GM23338 (cell line): ENCODE measurements around the gene NIPAL3. TPM values are rescaled to one million over a fixed set of nuclear protein-coding genes. Genes with fewer than 3 reads are reported as not detected.

Experiments used
- ATAC-seq: fragments of 200-7000 bp; cut with Tn5 transposase; 3 replicates; pipeline ENCODE4 v1.9.1; 2020
- DNase-seq: peaks from one replicate; pipeline ENCODE4 v3.0.0-alpha.2; 2015; ENCODE audit warnings: low spot score
- H2AFZ ChIP-seq: fragments of 200-600 bp; sonication (generic); 2 replicates; pipeline ENCODE4 v1.8.0; 2016; ENCODE audit warnings: antibody characterized with exemption, mild to moderate bottlenecking, moderate library complexity
- H3F3A ChIP-seq: fragments of 200-600 bp; sonication (generic); replicated peaks from 2 replicates; pipeline ENCODE4 v1.8.0; 2017; ENCODE audit warnings: antibody characterized with exemption, mixed run types, low read depth
- H3K27ac ChIP-seq: fragments of 200-600 bp; sonication (generic); 2 replicates; pipeline ENCODE4 v1.6.1; 2016; ENCODE audit warnings: low read depth
- H3K27me3 ChIP-seq: fragments of 200-600 bp; sonication (generic); 2 replicates; pipeline ENCODE4 v1.8.0; 2016; ENCODE audit warnings: mild to moderate bottlenecking, mixed run types, moderate library complexity; ENCODE audit not compliant: insufficient read depth
- H3K36me3 ChIP-seq: fragments of 200-600 bp; sonication (generic); 2 replicates; pipeline ENCODE4 v1.8.0; 2016; ENCODE audit warnings: mild to moderate bottlenecking; ENCODE audit not compliant: insufficient read depth
- H3K4me1 ChIP-seq: fragments of 200-600 bp; sonication (generic); 2 replicates; pipeline ENCODE4 v1.8.0; 2016; ENCODE audit warnings: mild to moderate bottlenecking, moderate library complexity; ENCODE audit not compliant: insufficient read depth
- H3K4me2 ChIP-seq: fragments of 200-600 bp; sonication (generic); 2 replicates; pipeline ENCODE4 v1.7.1; 2017; ENCODE audit warnings: mixed run types
- H3K4me3 ChIP-seq: fragments of 200-600 bp; sonication (generic); 2 replicates; pipeline ENCODE4 v1.6.1; 2016; ENCODE audit warnings: mixed run types
- H3K79me2 ChIP-seq: fragments of 200-600 bp; sonication (generic); replicated peaks from 2 replicates; pipeline ENCODE4 v1.8.0; 2017; ENCODE audit warnings: mild to moderate bottlenecking; ENCODE audit not compliant: insufficient read depth
- H3K9me2 ChIP-seq: fragments of 200-600 bp; sonication (generic); 2 replicates; pipeline ENCODE4 v1.8.0; 2017; ENCODE audit not compliant: insufficient read depth
- H4K20me1 ChIP-seq: fragments of 200-600 bp; sonication (generic); replicated peaks from 2 replicates; pipeline ENCODE4 v1.8.0; 2017; ENCODE audit warnings: mild to moderate bottlenecking; ENCODE audit not compliant: insufficient read depth
- H3K27ac Mint-ChIP-seq: 2 replicates; pipeline ENCODE4 v1.8.0; 2020; ENCODE audit warnings: inconsistent platforms, mild to moderate bottlenecking, moderate library complexity, mixed read lengths
- H3K27me3 Mint-ChIP-seq: 3 replicates; pipeline ENCODE4 v1.8.0; 2022; ENCODE audit warnings: low read depth, mild to moderate bottlenecking, moderate library complexity, mixed read lengths, inconsistent platforms; ENCODE audit not compliant: insufficient read depth, poor library complexity
- H3K36me3 Mint-ChIP-seq: 3 replicates; pipeline ENCODE4 v1.8.0; 2021; ENCODE audit warnings: low read depth, mild to moderate bottlenecking, inconsistent platforms, moderate library complexity, mixed read lengths
- H3K4me1 Mint-ChIP-seq: 3 replicates; pipeline ENCODE4 v1.8.0; 2020; ENCODE audit warnings: mild to moderate bottlenecking, inconsistent platforms, mixed read lengths
- H3K4me3 Mint-ChIP-seq: 3 replicates; pipeline ENCODE4 v1.8.0; 2021; ENCODE audit warnings: moderate library complexity, mild to moderate bottlenecking, inconsistent platforms, mixed read lengths
- H3K9me3 Mint-ChIP-seq: 3 replicates; pipeline ENCODE4 v1.8.0; 2020; ENCODE audit warnings: moderate library complexity, mild to moderate bottlenecking, inconsistent platforms, mixed read lengths
- CREB1 ChIP-seq: fragments of 250-450 bp; sonication (Bioruptor Pico); IDR thresholded peaks from 2 replicates; pipeline ENCODE4 v1.5.0; 2020; ENCODE audit warnings: low read depth, mild to moderate bottlenecking, moderate library complexity
- EZH2 ChIP-seq: fragments of 200-600 bp; sonication (generic); IDR thresholded peaks from one replicate; pipeline ENCODE4 v1.8.0; 2017; ENCODE audit warnings: antibody characterized with exemption, mild to moderate bottlenecking, low read depth; ENCODE audit not compliant: unreplicated experiment
- EZH2phosphoT487 ChIP-seq: fragments of 200-600 bp; sonication (generic); IDR thresholded peaks from one replicate; pipeline ENCODE4 v1.8.1; 2018; ENCODE audit warnings: antibody characterized with exemption; ENCODE audit not compliant: unreplicated experiment
- NANOG ChIP-seq: IDR thresholded peaks from 2 replicates; pipeline ENCODE4 v1.6.1; 2016; ENCODE audit warnings: antibody characterized with exemption, borderline replicate concordance
- POLR2AphosphoS5 ChIP-seq: IDR thresholded peaks from 2 replicates; pipeline ENCODE4 v1.6.1; 2016; ENCODE audit warnings: antibody characterized with exemption, low read depth
- STAT1 ChIP-seq: IDR thresholded peaks from one replicate; pipeline ENCODE4 v1.6.1; 2016; ENCODE audit warnings: antibody characterized with exemption; ENCODE audit not compliant: unreplicated experiment
- ZNF114 ChIP-seq: fragments of 250-450 bp; sonication (Bioruptor Pico); IDR thresholded peaks from 2 replicates; pipeline ENCODE4 v1.5.0; 2020; ENCODE audit warnings: mild to moderate bottlenecking, moderate library complexity
- ZNF331 ChIP-seq: fragments of 250-450 bp; sonication (Bioruptor Pico); IDR thresholded peaks from 2 replicates; pipeline ENCODE4 v1.5.0; 2020; ENCODE audit warnings: low read depth, mild to moderate bottlenecking, moderate library complexity
- polyA plus RNA-seq: library from polyadenylated mRNA; unstranded; fragments of >200 nt; fragmentation: Nextera tagmentation; extraction: Ambion mirVana; gene quantifications from 2 replicates; pipeline ENCODE4 v1.2.1, GENCODE V29; 2016
- total RNA-seq: library from RNA; depleted of rRNA; stranded (reverse); fragments of >200 nt; shearing (Covaris generic); gene quantifications from 2 replicates; pipeline ENCODE4 v1.2.3, GENCODE V29; 2014
- TF ChIP-seq, protein P1 (sequence below): IDR thresholded peaks from 2 replicates; pipeline ENCODE4 v1.6.1; 2016; ENCODE audit warnings: antibody characterized with exemption
- TF ChIP-seq, protein P2 (sequence below): IDR thresholded peaks from one replicate; pipeline ENCODE4 v1.6.1; 2018; ENCODE audit warnings: antibody characterized with exemption; ENCODE audit not compliant: unreplicated experiment
- TF ChIP-seq, protein P3 (sequence below), 2 experiments: fragments of 200-600 bp in 1 of 2; sonication (generic) in 1 of 2; conservative IDR thresholded peaks; 2 replicates each; pipeline versions ENCODE4 v1.5.1 to v1.6.1; 2016 to 2017; ENCODE audit warnings: antibody characterized with exemption in 2 of 2, low read depth in 2 of 2, mild to moderate bottlenecking in 2 of 2, moderate library complexity in 1 of 2

NIPAL3 gene
- total and polyA plus RNA-seq, 2 experiments from 2014 or later = 5.5 to 9.6 TPM

DNA sequence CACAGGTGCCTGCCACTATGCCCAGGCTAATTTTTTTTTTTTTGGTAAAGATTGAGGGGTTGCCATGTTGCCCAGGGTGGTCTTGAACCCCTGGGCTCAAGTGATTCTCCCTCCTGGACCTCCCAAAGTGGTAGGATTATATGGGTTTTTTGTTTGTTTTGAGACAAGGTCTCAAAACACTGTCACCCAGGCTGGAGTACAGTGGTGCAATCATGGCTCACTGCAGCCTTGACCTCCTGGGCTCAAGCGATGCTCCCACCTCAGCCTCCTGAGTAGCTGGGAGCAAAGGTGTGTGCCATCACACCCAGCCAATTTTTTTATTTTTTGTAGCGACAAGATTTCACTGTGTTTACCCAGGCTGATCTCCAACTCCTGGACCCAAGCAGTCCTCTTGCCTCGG lies 78.2 kb downstream of the NIPAL3 start:
- TF ChIP-seq NANOG (no peak), EZH2 (no peak), ZNF331 (CRISPR knock-in tag) (no peak)
- TF ChIP-seq, protein P1, sequence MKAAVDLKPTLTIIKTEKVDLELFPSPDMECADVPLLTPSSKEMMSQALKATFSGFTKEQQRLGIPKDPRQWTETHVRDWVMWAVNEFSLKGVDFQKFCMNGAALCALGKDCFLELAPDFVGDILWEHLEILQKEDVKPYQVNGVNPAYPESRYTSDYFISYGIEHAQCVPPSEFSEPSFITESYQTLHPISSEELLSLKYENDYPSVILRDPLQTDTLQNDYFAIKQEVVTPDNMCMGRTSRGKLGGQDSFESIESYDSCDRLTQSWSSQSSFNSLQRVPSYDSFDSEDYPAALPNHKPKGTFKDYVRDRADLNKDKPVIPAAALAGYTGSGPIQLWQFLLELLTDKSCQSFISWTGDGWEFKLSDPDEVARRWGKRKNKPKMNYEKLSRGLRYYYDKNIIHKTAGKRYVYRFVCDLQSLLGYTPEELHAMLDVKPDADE = no peak

DNA sequence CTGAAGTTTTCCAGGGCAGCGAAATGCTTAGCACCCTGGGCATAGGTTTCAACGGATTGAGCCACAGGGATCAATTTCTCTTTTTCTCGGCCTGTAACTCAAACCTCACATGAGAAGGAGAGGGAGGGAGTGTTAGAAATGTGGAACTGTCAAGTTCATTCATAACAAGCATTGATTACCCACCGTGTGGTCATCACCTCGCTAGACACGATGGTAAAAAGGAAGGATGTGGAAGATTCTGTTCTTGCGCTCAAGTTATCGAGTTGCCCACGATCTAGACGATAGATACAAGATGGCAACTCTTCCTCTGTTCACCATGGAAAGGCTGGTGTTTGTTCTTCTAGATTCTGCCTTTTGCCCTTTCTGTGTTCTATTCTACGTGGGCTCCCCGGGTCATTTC lies 83.0 kb downstream of the NIPAL3 start:
- Histone ChIP-seq H3F3A (0 out of 2 replicates have a peak, but pooled peaks cover 2% of the 10 kb centered on the region), H3K36me3 (no peaks in the 10 kb centered on the region), H3K79me2 (no peaks in the 10 kb centered on the region), H3K4me1 (peaks cover 15% of the 10 kb centered on the region), H3K27me3 (peaks cover 3% of the 10 kb centered on the region), H4K20me1 (no peaks in the 10 kb centered on the region), H3K4me2 (no peak overlapping the region), H3K27ac (no peak overlapping the region), H2AFZ (no peak overlapping the region), H3K4me3 (no peak overlapping the region), H3K9me2 (no peaks in the 10 kb centered on the region)
- Mint-ChIP-seq H3K27ac (no peak overlapping the region), H3K36me3 (peaks cover 2% of the 10 kb centered on the region; the same call in 1 of the 3 replicates), H3K4me3 (no peak overlapping the region), H3K27me3 (peaks cover 6% of the 10 kb centered on the region), H3K4me1 (peaks cover 14% of the 10 kb centered on the region), H3K9me3 (peaks cover 3% of the 10 kb centered on the region; the same call in 1 of the 3 replicates)
- DNase-seq = no peak
- ATAC-seq = no peak
- TF ChIP-seq EZH2 (no peak), NANOG (no peak), ZNF331 (CRISPR knock-in tag) (no peak), CREB1 (CRISPR knock-in tag) (no peak), POLR2AphosphoS5 (no peak), ZNF114 (CRISPR knock-in tag) (no peak), STAT1 (no peak), EZH2phosphoT487 (no peak)
- TF ChIP-seq, protein P2, sequence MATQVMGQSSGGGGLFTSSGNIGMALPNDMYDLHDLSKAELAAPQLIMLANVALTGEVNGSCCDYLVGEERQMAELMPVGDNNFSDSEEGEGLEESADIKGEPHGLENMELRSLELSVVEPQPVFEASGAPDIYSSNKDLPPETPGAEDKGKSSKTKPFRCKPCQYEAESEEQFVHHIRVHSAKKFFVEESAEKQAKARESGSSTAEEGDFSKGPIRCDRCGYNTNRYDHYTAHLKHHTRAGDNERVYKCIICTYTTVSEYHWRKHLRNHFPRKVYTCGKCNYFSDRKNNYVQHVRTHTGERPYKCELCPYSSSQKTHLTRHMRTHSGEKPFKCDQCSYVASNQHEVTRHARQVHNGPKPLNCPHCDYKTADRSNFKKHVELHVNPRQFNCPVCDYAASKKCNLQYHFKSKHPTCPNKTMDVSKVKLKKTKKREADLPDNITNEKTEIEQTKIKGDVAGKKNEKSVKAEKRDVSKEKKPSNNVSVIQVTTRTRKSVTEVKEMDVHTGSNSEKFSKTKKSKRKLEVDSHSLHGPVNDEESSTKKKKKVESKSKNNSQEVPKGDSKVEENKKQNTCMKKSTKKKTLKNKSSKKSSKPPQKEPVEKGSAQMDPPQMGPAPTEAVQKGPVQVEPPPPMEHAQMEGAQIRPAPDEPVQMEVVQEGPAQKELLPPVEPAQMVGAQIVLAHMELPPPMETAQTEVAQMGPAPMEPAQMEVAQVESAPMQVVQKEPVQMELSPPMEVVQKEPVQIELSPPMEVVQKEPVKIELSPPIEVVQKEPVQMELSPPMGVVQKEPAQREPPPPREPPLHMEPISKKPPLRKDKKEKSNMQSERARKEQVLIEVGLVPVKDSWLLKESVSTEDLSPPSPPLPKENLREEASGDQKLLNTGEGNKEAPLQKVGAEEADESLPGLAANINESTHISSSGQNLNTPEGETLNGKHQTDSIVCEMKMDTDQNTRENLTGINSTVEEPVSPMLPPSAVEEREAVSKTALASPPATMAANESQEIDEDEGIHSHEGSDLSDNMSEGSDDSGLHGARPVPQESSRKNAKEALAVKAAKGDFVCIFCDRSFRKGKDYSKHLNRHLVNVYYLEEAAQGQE = no peak
- TF ChIP-seq, protein P3, sequence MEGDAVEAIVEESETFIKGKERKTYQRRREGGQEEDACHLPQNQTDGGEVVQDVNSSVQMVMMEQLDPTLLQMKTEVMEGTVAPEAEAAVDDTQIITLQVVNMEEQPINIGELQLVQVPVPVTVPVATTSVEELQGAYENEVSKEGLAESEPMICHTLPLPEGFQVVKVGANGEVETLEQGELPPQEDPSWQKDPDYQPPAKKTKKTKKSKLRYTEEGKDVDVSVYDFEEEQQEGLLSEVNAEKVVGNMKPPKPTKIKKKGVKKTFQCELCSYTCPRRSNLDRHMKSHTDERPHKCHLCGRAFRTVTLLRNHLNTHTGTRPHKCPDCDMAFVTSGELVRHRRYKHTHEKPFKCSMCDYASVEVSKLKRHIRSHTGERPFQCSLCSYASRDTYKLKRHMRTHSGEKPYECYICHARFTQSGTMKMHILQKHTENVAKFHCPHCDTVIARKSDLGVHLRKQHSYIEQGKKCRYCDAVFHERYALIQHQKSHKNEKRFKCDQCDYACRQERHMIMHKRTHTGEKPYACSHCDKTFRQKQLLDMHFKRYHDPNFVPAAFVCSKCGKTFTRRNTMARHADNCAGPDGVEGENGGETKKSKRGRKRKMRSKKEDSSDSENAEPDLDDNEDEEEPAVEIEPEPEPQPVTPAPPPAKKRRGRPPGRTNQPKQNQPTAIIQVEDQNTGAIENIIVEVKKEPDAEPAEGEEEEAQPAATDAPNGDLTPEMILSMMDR (conservative IDR thresholded peaks at IDR 0.05; ENCODE audit: low read depth in 2 of 2) = no peak
- TF ChIP-seq, protein P1 = no peak

More for the DNA sequence above, 78.2 kb downstream of the NIPAL3 start:
- DNase-seq (no peak), ATAC-seq (no peak)
- Histone ChIP-seq H3K79me2 (no peaks in the 10 kb centered on the region), H3K4me3 (no peak overlapping the region), H3F3A (no peaks in the 10 kb centered on the region), H4K20me1 (no peaks in the 10 kb centered on the region), H3K4me2 (no peak overlapping the region), H2AFZ (no peak overlapping the region), H3K4me1 (no peaks in the 10 kb centered on the region), H3K27me3 (no peaks in the 10 kb centered on the region), H3K36me3 (no peaks in the 10 kb centered on the region), H3K27ac (no peak overlapping the region), H3K9me2 (no peaks in the 10 kb centered on the region)
- Mint-ChIP-seq H3K27me3 (peaks cover 2% of the 10 kb centered on the region), H3K4me1 (peaks cover 2% of the 10 kb centered on the region; the same call in 1 of the 3 replicates), H3K9me3 (peaks cover 21% of the 10 kb centered on the region), H3K36me3 (peaks cover 10% of the 10 kb centered on the region; the same call in 1 of the 3 replicates), H3K27ac (no peak overlapping the region), H3K4me3 (no peak overlapping the region)
